NCI-H524 (cell line): ENCODE data around the gene DVL3.

Source experiments
- DNase-seq, 2 experiments: peaks; one replicate each; lab custom pipeline; 2025; lab: John Stamatoyannopoulos, UW

The DVL3 gene

GRCh38 chr3:184176377-184177330, 21.5 kb downstream of the DVL3 start:
- DNase-seq, result peak in 1 of 2 experiments; percentile 7

DNA sequence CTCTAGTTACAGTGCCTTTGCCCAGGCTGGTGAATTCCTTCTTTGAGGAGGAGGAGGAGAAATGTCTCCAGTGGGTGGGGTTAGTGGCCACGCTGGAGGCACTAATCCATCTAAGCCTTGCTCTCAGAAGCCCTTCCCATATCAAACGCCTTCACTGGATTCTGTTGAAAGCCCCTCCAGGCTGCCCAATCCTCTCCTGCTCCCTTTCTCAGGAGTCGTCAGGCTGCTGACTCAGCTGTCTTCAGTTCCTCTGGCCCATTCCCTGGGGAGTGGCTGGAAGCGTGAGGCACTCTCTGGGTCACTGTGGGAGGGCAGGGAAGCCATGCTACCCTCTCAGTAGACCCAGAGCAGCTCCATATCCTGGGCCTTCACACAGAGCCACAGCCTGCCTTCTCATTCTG, 22.2 kb downstream of the DVL3 start:
- no peak for DNase-seq

- no peak for DNase-seq
Measured at GRCh38 chr3:184177767-184178306, 22.7 kb downstream of the DVL3 start.

- no peak for DNase-seq
Measured at GRCh38 chr3:184178521-184179138, 23.5 kb downstream of the DVL3 start.

GRCh38 chr3:184180165-184180564, 25.0 kb downstream of the DVL3 start:
- DNase-seq, result no peak

- no peak for DNase-seq
Measured at GRCh38 chr3:184181596-184181995, 26.4 kb downstream of the DVL3 start.

DNA sequence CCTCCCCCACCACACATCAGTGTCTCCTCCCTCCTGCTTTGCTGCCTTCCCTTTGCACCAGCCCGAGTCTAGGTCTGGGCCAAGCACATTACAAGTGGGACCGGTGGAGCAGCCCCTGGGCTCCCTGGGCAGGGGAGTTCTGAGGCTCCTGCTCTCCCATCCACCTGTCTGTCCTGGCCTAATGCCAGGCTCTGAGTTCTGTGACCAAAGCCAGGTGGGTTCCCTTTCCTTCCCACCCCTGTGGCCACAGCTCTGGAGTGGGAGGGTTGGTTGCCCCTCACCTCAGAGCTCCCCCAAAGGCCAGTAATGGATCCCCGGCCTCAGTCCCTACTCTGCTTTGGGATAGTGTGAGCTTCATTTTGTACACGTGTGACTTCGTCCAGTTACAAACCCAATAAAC, 28.5 kb downstream of the DVL3 start:
- no peak for DNase-seq

GRCh38 chr3:184184546-184185230, 29.5 kb downstream of the DVL3 start:
- DNase-seq, result no peak

DNA sequence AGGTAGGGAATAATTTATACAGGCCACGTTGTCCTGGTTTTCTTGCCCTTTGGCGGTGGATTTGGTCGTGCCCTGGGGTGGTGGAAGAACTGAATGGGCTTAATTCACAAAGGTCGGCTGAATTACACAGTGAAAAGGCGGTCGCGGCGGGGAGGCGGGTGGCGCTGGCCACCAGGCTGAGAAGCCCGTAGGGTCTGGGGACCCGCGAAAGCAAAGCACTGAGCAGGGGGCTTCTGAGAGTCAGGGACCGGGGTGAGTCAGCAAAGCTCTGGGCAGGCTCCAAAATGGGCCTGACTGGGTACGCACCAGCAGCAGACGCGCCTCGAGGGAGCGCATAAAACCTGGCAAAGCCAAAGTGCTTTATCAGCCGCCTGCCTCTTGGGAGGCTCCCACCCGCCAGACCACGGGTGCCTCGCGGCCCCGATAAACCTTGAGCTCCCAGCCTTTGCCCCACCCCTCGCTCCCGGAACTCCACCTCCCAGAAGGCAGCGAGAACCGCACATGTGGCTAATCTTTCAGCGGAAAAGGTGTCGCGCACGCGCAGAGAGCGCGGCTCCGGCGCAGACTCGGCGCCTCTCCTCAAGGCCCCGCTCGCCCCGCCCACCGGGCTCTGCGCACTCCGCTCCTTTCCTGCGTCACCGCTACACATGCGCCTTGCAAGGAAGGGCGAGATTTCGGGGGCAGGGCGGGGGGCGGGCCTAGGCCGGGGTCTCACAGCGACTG, 30.4 kb downstream of the DVL3 start:
- DNase-seq, result peak; percentile 99

GRCh38 chr3:184186184-184186901, 31.2 kb downstream of the DVL3 start, which contains the start of gene ABCF3:
TSS of gene ABCF3 (plus strand) at chr3:184186199. CDS start at chr3:184186208, 9 bp downstream.
- DNase-seq, result no peak

- peak; percentile 15 to 67 for DNase-seq
Measured at GRCh38 chr3:184186902-184187207, 31.7 kb downstream of the DVL3 start.

- DNase-seq, result no peak
Measured at GRCh38 chr3:184188080-184188479, 32.9 kb downstream of the DVL3 start.

DNA sequence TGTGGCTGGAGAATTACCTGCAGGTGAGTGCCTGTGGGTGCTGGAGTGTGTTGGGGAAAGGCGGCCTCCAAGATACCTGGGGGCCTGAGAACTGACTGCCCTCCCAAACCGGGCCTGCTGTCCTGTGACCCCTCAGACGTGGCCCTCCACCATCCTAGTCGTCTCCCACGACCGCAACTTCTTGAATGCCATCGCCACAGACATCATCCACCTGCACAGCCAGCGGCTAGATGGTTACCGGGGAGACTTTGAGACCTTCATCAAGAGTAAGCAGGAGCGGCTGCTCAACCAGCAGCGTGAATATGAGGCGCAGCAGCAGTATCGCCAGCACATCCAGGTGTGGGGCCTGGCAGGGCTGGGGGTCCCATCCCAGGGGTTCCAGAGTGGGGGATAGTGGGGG, 34.2 kb downstream of the DVL3 start:
- no peak for DNase-seq

DNA sequence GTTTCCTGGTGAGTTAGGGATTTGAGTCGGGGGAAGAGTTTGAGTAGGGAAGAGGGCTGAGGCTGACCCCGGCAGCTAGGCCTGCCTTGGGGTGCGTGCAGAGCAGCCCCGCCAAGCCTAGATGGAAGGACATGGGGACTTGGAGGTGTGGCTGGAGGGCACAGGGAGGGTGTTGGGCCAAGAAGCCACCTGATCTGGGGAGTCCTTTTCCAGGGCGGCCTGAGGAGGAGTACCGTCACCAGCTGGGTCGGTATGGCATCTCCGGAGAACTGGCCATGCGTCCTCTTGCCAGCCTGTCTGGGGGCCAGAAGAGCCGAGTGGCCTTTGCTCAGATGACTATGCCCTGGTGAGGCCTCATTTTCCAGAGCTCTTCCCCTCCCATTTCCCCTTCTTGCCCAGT, 37.7 kb downstream of the DVL3 start:
- no peak for DNase-seq

DNA sequence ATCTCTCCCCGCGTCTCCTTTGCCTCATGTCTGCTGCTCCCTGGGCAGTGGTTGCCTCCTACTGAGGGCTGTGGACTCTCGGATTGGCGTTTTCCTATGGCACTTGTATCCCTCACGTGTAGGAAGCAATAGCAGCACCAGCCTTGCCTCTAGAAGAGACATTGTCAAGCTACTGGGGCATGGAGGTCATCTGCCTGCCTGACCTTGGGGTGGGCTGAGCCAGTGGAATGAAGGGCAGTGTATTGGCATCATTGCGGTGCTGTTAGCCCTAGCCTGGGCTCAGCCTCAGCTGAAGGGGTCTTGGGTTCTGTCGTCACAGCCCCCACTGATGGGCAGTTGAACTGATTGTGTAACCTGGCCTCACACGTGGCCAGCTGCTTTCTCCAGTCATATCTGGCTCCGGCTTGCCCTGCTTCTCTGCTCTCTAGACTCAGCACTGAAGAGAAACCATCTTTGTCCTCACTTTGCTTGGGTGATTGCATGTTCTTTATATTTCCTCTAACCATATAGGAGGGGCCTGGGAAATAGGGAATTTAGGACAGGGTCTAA, 38.9 kb downstream of the DVL3 start:
- no peak for DNase-seq

- DNase-seq, result peak; percentile 61 to 79
Measured at GRCh38 chr3:184196536-184196935, 41.4 kb downstream of the DVL3 start.

DNA sequence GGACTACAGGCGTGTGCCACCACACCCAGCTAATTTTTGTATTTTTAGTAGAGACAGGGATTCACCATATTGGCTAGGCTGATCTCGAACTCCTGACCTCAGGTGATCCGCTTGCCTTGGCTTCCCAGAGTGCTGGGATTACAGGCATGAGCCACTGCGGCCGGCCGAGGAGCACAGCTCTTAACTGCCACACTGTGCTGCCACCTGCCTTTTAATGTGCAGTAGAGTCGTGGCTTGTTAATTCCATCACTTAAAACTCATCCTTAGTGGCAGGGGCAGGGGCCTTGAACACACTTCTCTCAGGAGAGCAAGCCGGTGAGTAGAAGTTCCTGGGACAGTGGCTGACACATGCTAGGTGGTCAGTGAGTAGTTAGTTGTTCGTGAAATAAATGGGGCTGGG, 43.3 kb downstream of the DVL3 start:
- DNase-seq, result no peak

DNA sequence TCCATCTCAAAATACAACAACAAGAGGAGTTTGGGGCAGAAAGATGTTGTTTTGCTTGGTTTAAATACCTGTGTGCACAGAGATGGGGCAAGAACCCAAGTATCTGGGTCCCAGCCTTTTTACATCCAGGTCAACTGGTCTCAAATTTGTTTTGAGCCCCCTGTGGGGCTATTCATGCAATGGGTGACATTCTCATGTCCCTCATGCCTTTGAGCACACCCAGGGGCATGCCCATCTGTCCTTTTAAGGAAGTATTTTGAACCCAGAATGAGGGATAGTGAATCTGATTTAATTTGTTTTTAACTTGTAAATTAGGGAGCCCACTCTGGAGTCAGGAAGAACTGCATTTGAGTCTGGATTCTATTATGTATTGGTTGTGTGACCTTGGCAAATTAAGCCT, 45.6 kb downstream of the DVL3 start:
- no peak for DNase-seq

DNA sequence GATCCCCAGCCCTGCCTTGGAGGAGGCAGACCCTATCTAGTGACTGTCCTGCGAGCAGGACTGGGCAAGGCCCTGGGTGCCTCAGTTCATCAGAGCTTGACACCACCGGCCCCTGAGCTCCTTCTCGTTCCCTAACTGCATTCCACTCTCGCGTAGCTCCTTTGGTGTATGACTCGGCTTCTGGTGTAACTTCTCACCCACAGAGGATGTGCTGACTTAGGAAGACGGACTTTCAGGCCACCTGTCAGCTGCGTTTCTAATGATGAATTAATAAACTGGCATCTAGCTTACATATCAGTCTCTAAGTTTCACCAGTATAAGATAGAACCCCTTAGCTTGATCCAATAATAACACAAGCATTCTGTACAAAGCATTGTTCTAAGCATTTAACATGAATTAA, 48.3 kb downstream of the DVL3 start:
- no peak for DNase-seq

- DNase-seq, result no peak
Measured at GRCh38 chr3:184209146-184209923, 54.2 kb downstream of the DVL3 start.
